Measurements from ENCODE around the gene KPRP. TPM values are rescaled to one million over a fixed set of nuclear protein-coding genes. Genes with fewer than 3 reads are reported as not detected.

Gene KPRP
- total and polyA plus RNA-seq, 10 of the 15 experiments (the other 5 are each of a cell fraction or from before 2014, with no cell fraction given), result not detected

GRCh38 chr1:152745765-152746444 is 11.9 kb upstream of the KPRP start (continued):
- TF ChIP-seq MTA3 (IDR thresholded peaks at IDR 0.05; ENCODE audit: borderline replicate concordance, low read length) (no peak), MEF2A (IDR thresholded peaks at IDR 0.05; ENCODE audit: insufficient read depth, low read depth, low read length) (no peak)

GRCh38 chr1:152747831-152748230 is 10.0 kb upstream of the KPRP start:
- 0% methylated on average over 1 of the region's 1 CpG for WGBS (ENCODE audit: insufficient coverage, insufficient replicate concordance, low lambda C conversion rate, missing lambda C conversion rate)
- no peaks in the 10 kb centered on the region for H3K36me3 ChIP-seq (ENCODE audit: control insufficient read depth in 2 of 2, insufficient read depth in 2 of 2, low read length in 1 of 2)
- TF ChIP-seq CBX3 (IDR thresholded peaks at IDR 0.05; ENCODE audit: borderline replicate concordance, low read depth) (no peak), STAT3 (IDR thresholded peaks at IDR 0.05; ENCODE audit: low read depth, low read length) (no peak), SREBF1 (IDR thresholded peaks at IDR 0.05; ENCODE audit: low read length) (no peak), E4F1 (IDR thresholded peaks at IDR 0.05; ENCODE audit: borderline replicate concordance, partially characterized antibody) (no peak), RCOR1 (conservative IDR thresholded peaks at IDR 0.05; ENCODE audit: low read depth, low read length) (no peak), ESRRA (IDR thresholded peaks at IDR 0.05; ENCODE audit: low read length) (no peak), ZBED1 (IDR thresholded peaks at IDR 0.05; ENCODE audit: borderline replicate concordance) (no peak), TCF7 (IDR thresholded peaks at IDR 0.05; ENCODE audit: borderline replicate concordance) (no peak), BRCA1 (IDR thresholded peaks at IDR 0.05; ENCODE audit: low read depth, low read length) (no peak)
- H3K27ac ChIP-seq (ENCODE audit: control insufficient read depth, insufficient read depth), result no peak overlapping the region
- intact Hi-C loops (cut with micrococcal nuclease; ENCODE audit: unreplicated experiment) (no loop called here), in situ Hi-C loops (cut with MboI) (no loop called here)
- no peaks in the 10 kb centered on the region for H3K4me1 ChIP-seq (ENCODE audit: control insufficient read depth, insufficient read depth, low read length)
- H3K4me2 ChIP-seq (ENCODE audit: control insufficient read depth, insufficient read depth), result no peak overlapping the region
- no peak overlapping the region for H3K9ac ChIP-seq (ENCODE audit: control insufficient read depth, insufficient read depth, low read length)
- H3K27me3 ChIP-seq (replicated peaks in 1 of 2; ENCODE audit: control insufficient read depth in 2 of 2, insufficient read depth in 2 of 2, low read length in 1 of 2), result no peaks in the 10 kb centered on the region; a peak in 1 of 4 replicates
- no peaks in the 10 kb centered on the region for H4K20me1 ChIP-seq (ENCODE audit: control insufficient read depth, insufficient read depth)
- CTCF ChIA-PET, result no interaction called here
- SMC1A ChIA-PET (ENCODE audit: uncharacterized antibody, unreplicated experiment), result no interaction called here
- no peak for FAIRE-seq
- no peak for ATAC-seq
- no peaks in the 10 kb centered on the region for H3K79me2 ChIP-seq (ENCODE audit: control insufficient read depth, insufficient read depth, low read length)
- no peaks in the 10 kb centered on the region for H3K9me3 ChIP-seq (replicated peaks; ENCODE audit: control insufficient read depth, insufficient read depth, low read length)
- no TSS peak for BruUV-seq (replicated peaks)
- RAD21 ChIA-PET (ENCODE audit: unreplicated experiment), result no interaction called here
- no peak for DNase-seq (ENCODE audit: low read depth, low spot score)
- POLR2A ChIA-PET, result no interaction called here
- H3K4me3 ChIP-seq, result no peak overlapping the region
- H2AFZ ChIP-seq (ENCODE audit: control insufficient read depth, low read depth, low read length), result no peak overlapping the region
